Keratinocyte (primary cell): ENCODE measurements around the gene OR2D3. TPM values are rescaled to one million over a fixed set of nuclear protein-coding genes. Genes with fewer than 3 reads are reported as not detected.

ENCODE experiments used
- DNase-seq: peaks from one replicate; pipeline ENCODE4 v3.0.0-alpha.2; 2011; ENCODE audit warnings: low read depth, missing footprints, low spot score
- FAIRE-seq: peaks from 2 replicates; lab custom pipeline; 2011; peaks lifted over from hg19 to GRCh38; lab: Jason Lieb, UNC
- H2AFZ ChIP-seq: 2 replicates; pipeline ENCODE4 v1.6.0; 2012; ENCODE audit warnings: low read length, control low read depth, inconsistent platforms; ENCODE audit not compliant: control insufficient read depth
- H3K27ac ChIP-seq: 2 replicates; pipeline ENCODE4 v1.5.1; 2011; ENCODE audit warnings: low read length; ENCODE audit not compliant: control insufficient read depth, insufficient read depth
- H3K27me3 ChIP-seq: 3 replicates; pipeline ENCODE4 v1.6.0; 2011; ENCODE audit warnings: low read length; ENCODE audit not compliant: control insufficient read depth, insufficient read depth; ENCODE audit errors: extremely low read depth
- H3K36me3 ChIP-seq, 2 experiments: 2 replicates in 1 of 2; 3 replicates in 1 of 2; pipeline ENCODE4 v1.5.1; 2011; ENCODE audit warnings: low read length in 2 of 2, mild to moderate bottlenecking in 1 of 2; ENCODE audit not compliant: control insufficient read depth in 2 of 2, insufficient read depth in 2 of 2; ENCODE audit errors: extremely low read depth in 1 of 2
- H3K4me1 ChIP-seq: 3 replicates; pipeline ENCODE4 v1.5.1; 2011; ENCODE audit warnings: low read length; ENCODE audit not compliant: control insufficient read depth, insufficient read depth; ENCODE audit errors: extremely low read depth
- H3K4me2 ChIP-seq: 3 replicates; pipeline ENCODE4 v1.6.0; 2011; ENCODE audit warnings: low read depth, low read length; ENCODE audit not compliant: control insufficient read depth, insufficient read depth; ENCODE audit errors: extremely low read depth
- H3K4me3 ChIP-seq, 3 experiments: fragments of 200-600 bp in 1 of 3; sonication (generic) in 1 of 3; 2 replicates in 2 of 3; 3 replicates in 1 of 3; pipeline ENCODE4 v1.5.1; 2011 to 2016; ENCODE audit warnings: low read length in 3 of 3, mild to moderate bottlenecking in 3 of 3, control low read depth in 2 of 3, inconsistent platforms in 1 of 3, low read depth in 1 of 3, mixed read lengths in 1 of 3, mixed run types in 1 of 3, moderate library complexity in 1 of 3; ENCODE audit not compliant: control insufficient read depth in 2 of 3, insufficient read depth in 2 of 3; ENCODE audit errors: extremely low read depth in 1 of 3
- H3K79me2 ChIP-seq: 2 replicates; pipeline ENCODE4 v1.6.0; 2012; ENCODE audit warnings: low read length; ENCODE audit not compliant: control insufficient read depth, insufficient read depth
- H3K9ac ChIP-seq: 3 replicates; pipeline ENCODE4 v1.6.0; 2011; ENCODE audit warnings: low read length; ENCODE audit not compliant: control insufficient read depth, insufficient read depth; ENCODE audit errors: extremely low read depth
- H3K9me1 ChIP-seq: 3 replicates; pipeline ENCODE4 v1.6.0; 2011; ENCODE audit warnings: low read length; ENCODE audit not compliant: control insufficient read depth, insufficient read depth; ENCODE audit errors: extremely low read depth
- H3K9me3 ChIP-seq: 2 replicates; pipeline ENCODE4 v1.5.1; 2012; ENCODE audit warnings: low read depth, low read length; ENCODE audit not compliant: control insufficient read depth
- H4K20me1 ChIP-seq: 3 replicates; pipeline ENCODE4 v1.6.0; 2011; ENCODE audit warnings: low read length; ENCODE audit not compliant: control insufficient read depth, insufficient read depth; ENCODE audit errors: extremely low read depth
- CTCF ChIP-seq, 3 experiments: IDR thresholded peaks in 1 of 3; conservative IDR thresholded peaks in 1 of 3; optimal IDR thresholded peaks in 1 of 3; 2 replicates in 2 of 3; 3 replicates in 1 of 3; pipeline versions ENCODE3 to v1.5.1; 2011; ENCODE audit warnings: low read length in 3 of 3, mild to moderate bottlenecking in 3 of 3, moderate library complexity in 2 of 3, control low read depth in 1 of 3, inconsistent platforms in 1 of 3; ENCODE audit not compliant: insufficient read depth in 2 of 3; ENCODE audit errors: extremely low read depth in 1 of 3
- EZH2 ChIP-seq: IDR thresholded peaks from one replicate; pipeline ENCODE4 v1.6.1; 2012; ENCODE audit warnings: inconsistent platforms, mild to moderate bottlenecking, low read length, moderate library complexity
- dilution Hi-C: fragments of 300-500 bp; cut with MboI; formaldehyde crosslinking; loops from one replicate; pipeline ENCODE4 v1.7.0; 2020; ENCODE audit warnings: low sequenced_read_pairs; ENCODE audit not compliant: extremely low pct_ligation_motif_present
- polyA plus RNA-seq, 5 experiments: library from polyadenylated mRNA; depleted of rRNA in 3 of 5; stranded (reverse) in 3 of 5; stranded (forward) in 1 of 5; unstranded in 1 of 5; fragments of >200 nt; gene quantifications; 1 replicate in 1 of 5; 2 replicates in 3 of 5; 3 replicates in 1 of 5; pipeline versions ENCODE4 v1.2.1 to v1.2.3, GENCODE V29; 2011 to 2012; ENCODE audit warnings: missing spikeins in 2 of 5, low read depth in 1 of 5, low replicate concordance in 1 of 5

The OR2D3 gene
- polyA plus RNA-seq, 1 donor (not counting 4 experiments of a cell fraction or from before 2014, with no cell fraction given) = not detected

- Histone ChIP-seq H2AFZ (no peak overlapping the region), H3K4me1 (no peaks in the 10 kb centered on the region), H3K9me1 (no peaks in the 10 kb centered on the region), H3K27ac (no peak overlapping the region), H3K4me3 (no peak overlapping the region), H3K36me3 (no peaks in the 10 kb centered on the region), H4K20me1 (no peaks in the 10 kb centered on the region), H3K27me3 (no peaks in the 10 kb centered on the region), H3K9ac (no peak overlapping the region), H3K9me3 (no peaks in the 10 kb centered on the region), H3K4me2 (no peak overlapping the region), H3K79me2 (no peaks in the 10 kb centered on the region)
- FAIRE-seq = no peak
- dilution Hi-C loops = no loop called here
- DNase-seq = no peak
- TF ChIP-seq EZH2 = no peak
- TF ChIP-seq CTCF (optimal IDR thresholded peaks at IDR 0.05 in 1 of 3, IDR thresholded peaks at IDR 0.05 in 1 of 3, conservative IDR thresholded peaks at IDR 0.05 in 1 of 3; ENCODE audit: extremely low read depth in 1 of 3, insufficient read depth in 2 of 3, low read length in 3 of 3) = no peak
These were observed 45.0 kb upstream of the OR2D3 start for GRCh38 chr11:6875761-6876160.

- H3K79me2 ChIP-seq = no peaks in the 10 kb centered on the region
- no peak within 1 kb of the TSS for H3K27ac ChIP-seq
- TF ChIP-seq CTCF (optimal IDR thresholded peaks at IDR 0.05 in 1 of 3, IDR thresholded peaks at IDR 0.05 in 1 of 3, conservative IDR thresholded peaks at IDR 0.05 in 1 of 3; ENCODE audit: extremely low read depth in 1 of 3, insufficient read depth in 2 of 3, low read length in 3 of 3) (no peak), EZH2 (no peak)
- no peak within 1 kb of the TSS for H2AFZ ChIP-seq
- H3K9me3 ChIP-seq = no peaks in the 10 kb centered on the region
- dilution Hi-C loops = no loop called here
- DNase-seq (no peak), FAIRE-seq (no peak)
- H3K4me1 ChIP-seq = no peaks in the 10 kb centered on the region
- no peaks in the 10 kb centered on the region for H3K36me3 ChIP-seq
- H3K4me3 ChIP-seq = no peak within 1 kb of the TSS
- H3K9ac ChIP-seq = no peak within 1 kb of the TSS
- no peaks in the 10 kb centered on the region for H3K27me3 ChIP-seq
- H4K20me1 ChIP-seq = no peaks in the 10 kb centered on the region
- H3K4me2 ChIP-seq = no peak within 1 kb of the TSS
- H3K9me1 ChIP-seq = no peaks in the 10 kb centered on the region
These were observed 44.5 kb upstream of the OR2D3 start, which contains the start of gene OR10A4 for GRCh38 chr11:6876325-6876724. Gene OR10A4, plus strand, starts transcription at chr11:6876625. Its CDS starts 23 bp downstream, at chr11:6876648.
